Activated T-cell treated with anti-CD3 and anti-CD28 coated beads for 1 hour (primary cell): ENCODE data around the gene MVD.

ENCODE experiments used
- DNase-seq: peaks from one replicate; pipeline ENCODE4 v3.0.0-alpha.2; 2020; ENCODE audit warnings: low read depth

MVD gene

DNA sequence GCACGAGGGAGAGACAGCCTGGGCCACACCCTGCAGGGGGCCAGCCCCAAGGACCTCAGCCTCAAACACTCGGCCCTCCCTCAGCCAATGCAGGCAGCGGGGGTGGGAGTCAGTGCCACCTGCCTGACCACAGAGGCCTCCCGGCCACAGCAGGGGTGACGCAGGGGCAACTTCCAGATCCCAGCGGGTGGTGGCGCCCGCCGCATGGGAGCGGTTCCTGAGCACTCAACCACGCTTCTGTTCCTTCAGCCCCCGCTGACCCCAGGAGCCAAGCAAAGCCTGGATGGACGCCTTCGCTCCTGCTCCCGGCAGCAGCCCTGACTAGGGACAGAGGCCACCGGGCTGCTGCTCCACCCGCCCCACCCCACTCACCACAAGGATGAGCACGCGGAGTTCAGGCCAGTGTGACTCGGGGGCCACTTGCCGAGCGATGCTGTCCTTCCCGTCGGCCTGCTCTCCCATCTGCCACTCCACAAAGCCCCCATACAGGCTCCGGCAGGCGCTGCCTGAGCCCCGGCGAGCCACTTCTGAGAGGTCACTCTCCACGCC, 7.1 kb downstream of the MVD start:
- DNase-seq: no peak

DNA sequence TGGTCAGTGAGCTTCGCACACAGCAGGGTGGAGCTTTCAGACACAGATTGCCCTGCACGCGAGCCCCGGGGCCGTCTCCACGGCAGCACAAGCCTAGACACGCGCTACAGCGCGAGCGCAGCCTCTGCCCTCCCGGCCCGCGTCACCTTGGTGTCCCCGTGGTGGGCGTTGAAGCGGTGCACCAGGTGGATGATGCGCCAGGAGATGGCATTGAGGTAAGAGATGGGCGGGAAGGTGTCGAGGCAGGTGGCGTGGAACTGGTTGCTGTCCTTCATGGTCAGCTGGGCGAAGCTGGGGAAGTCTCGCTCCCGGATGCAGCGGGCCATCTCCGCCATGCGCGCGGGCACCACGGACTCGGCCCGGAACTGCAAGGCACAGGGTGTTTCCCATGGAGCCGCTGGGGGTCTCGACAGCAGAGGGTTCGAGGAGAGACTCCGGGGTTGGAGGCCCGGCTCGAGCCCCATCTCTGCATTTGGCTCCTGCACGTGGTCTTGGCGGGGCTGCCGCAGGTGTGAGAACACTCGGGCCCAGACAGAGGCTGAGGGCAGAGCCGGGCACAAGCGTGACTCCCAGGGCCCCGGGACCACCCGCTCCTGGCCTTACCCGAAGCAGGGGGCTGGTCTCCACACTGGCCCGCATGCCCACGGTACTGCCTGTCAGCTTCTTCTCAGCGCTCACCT, 7.7 kb downstream of the MVD start:
- no peak for DNase-seq

DNA sequence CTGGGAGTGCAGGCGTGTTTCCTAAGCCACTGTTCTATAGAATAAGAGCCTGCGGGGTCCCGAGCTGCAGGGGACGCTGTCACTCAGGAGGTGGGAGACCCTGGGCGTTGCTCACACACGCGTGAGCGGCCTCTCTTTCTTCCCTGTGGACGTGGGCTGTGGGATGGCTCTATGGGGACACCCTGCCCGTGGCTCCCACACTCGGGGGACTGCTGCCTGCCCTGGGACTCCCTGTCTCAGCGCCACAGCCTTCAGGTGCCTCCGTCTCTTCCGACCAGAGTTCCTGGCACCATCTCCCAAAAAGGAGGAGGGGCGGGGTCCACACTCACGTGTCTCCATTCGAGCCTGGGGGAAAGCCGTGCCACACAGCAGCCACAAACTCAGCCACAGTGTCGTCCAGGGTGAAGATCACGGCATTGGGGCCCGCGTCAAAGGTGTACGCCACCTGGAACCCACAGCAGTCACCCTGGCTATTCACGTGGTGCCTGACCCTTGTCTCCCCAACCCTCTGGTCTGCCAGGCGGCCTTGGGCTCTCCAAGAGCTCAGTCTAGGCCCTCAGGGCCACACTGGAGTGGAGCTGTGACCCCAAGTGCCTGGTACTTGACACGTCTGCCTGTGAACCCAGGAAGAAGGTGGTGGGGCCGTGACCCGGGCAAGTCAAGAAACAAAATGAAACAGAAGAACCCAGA, 8.4 kb downstream of the MVD start:
- no peak for DNase-seq

DNA sequence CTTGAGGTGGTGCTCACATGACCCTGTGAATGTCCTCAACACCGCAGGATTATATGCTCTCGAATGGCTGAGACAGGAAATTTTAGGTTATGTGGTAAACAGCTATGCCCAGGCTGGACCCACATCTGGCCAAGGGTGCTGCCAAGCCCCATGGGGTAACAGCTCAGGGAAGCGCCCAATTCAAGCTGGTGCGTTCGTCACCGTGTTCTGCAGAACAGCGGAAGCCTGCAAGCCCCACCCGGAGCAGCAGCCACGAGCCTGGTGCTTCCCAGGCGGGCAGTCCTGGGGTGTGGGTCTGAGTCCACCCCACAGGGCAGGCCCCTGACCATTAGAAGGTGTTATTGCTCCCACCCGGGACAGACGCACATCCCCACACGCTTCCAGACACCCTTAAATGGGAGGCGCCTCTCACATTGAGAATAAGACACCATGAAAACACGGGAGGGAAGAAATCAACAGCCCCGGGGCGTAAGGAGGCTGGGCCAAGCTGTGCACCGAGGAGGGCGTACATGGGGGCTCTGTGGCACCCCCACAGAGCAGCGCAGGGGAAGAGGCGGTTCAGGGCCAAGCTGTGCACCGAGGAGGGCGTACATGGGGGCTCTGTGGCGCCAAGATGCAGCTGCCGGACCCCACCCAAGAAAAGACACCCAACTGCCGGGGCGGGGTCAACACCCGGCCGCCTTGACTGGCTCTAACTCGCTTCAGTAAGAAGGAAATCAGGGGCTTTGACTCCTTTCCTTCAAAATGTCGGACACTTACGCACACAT, 9.1 kb downstream of the MVD start:
- DNase-seq: no peak

DNA sequence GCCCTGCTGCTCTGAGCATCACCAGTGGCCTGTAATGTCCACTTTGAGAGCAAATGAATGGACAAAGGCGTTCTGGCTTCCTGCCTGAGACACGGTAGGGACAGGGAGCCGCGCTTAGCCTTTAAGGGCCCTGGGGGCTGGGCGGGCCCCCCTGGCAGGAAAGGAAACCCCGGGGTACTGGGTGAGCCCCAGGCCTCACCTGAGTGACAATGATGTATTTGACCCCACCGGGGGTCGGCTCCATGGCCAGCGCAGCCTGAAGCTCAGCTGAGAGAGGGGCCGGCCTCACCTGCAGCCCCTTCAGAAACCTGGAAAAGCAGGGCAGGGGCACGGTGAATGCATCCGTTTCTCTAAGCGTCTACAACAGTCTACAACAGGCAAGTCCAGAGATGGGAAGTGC, 9.8 kb downstream of the MVD start:
- DNase-seq: no peak

DNA sequence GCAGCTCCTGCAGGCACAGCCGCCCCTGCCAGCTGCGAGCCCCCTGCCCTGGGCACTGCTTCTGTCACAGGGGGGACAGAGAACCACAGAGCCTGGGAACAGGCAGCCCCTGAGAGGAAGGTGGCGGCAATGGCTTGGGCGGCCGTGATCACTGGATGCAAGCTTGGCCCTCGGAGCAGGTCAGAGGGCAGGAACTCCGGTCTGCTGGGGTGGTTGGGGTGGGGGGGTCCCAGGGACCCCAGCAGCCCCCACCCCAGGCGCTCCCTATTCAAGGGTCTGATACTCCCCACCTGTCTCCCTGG, 10.2 kb downstream of the MVD start:
- DNase-seq: no peak

DNA sequence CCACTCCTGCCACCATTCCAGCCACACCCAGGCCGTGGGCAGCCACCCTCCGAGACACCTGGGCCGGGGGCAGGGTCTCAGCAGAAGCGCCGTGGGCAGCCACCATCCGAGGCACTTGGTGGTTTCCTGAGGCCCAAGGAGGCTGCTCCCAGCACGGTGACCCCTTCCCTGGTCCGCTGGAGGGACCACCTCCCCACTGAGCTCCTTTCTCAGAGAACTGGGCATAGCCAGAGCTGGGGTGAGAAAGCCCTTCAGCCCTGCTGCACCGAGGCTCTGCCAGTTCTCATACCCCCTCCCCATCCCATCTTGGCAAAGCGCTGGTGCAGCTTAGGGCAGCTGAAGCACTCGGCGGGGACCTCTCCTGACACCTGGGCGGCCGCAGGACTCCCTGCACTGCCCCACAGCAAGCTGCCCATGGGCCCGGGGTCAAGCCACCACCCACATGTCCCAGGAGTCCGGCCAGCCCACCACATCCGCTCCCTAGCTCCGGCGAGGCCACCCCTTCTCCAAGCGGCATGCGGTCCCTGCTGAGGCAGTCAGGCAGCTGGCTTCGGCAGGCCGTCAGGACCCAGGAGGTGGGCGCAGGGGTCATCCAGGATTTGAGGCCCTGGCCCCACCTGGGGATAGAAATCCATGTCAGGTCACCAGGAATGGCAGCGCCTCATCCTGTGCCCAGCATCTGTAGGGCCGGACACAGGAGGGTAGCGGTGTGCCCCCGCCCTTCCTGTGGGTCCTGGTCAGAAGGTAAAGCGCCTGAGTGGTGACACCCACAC, 10.7 kb downstream of the MVD start:
- DNase-seq: no peak

DNA sequence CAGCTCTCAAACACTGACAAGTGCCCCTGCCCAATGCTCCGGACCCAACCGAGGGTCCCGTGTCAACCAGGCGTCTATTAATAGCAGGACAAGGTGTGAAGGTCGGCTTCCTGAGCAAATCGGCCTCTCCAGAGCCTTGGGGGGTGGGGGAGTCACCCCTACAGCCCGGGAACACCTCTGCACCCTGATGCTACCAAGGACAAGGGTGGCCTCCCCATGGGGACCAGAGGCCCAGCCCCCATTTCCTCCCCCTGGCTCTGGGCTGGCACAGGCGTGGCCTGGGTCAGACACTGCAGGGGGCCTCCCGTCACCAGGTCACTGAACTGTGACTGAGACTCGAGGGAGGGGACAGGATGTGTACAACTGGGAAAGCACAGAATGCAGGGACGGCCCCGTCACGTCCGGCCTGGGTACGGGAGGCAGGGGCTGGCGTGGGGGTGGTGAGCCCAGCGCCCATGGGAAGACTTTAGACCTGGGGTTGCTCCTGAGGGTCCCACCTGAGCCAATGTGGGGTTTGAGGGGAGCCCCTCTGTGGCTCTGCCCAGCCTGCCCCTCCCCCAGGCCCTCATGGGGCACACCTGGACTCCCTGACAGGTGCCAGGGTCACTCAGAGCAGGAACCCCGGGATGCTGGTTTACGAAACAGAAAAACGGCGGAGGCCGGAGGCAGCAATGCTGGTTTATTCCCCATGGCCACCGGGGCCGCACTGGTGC, 11.5 kb downstream of the MVD start:
- DNase-seq: peak; percentile 48

DNA sequence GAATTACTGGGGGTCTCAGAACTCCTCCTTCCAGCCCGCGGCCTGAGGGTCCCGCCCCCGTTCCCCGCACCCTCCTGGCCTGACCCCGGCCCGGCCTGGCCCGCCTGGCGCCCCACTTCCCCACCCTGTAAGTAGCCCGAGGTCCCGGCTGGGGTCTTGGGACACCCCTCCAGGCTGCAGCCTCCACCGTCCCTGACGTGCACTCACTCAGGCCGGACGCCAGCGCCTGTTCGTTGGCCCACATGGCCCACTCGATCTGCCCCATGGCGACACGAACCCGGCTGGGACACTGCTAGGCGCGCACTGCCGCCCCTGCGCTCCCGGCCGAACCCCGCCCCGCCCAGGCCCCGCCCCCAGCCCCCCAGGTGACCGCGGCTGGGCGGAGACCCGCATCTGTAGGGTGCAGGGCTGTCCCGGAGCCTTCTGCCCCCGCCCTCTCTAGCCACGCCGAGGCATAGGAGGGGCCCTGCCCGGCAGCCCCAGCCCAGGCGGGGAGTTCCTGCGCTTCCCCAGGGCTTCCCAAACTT, 12.1 kb downstream of the MVD start, which contains the start of gene CYBA:
Gene CYBA, minus strand, starts transcription at position 305 of the 527 bp plus-strand sequence. Its CDS starts 40 bp downstream, at position 265.
- peak; percentile 64 for DNase-seq

DNA sequence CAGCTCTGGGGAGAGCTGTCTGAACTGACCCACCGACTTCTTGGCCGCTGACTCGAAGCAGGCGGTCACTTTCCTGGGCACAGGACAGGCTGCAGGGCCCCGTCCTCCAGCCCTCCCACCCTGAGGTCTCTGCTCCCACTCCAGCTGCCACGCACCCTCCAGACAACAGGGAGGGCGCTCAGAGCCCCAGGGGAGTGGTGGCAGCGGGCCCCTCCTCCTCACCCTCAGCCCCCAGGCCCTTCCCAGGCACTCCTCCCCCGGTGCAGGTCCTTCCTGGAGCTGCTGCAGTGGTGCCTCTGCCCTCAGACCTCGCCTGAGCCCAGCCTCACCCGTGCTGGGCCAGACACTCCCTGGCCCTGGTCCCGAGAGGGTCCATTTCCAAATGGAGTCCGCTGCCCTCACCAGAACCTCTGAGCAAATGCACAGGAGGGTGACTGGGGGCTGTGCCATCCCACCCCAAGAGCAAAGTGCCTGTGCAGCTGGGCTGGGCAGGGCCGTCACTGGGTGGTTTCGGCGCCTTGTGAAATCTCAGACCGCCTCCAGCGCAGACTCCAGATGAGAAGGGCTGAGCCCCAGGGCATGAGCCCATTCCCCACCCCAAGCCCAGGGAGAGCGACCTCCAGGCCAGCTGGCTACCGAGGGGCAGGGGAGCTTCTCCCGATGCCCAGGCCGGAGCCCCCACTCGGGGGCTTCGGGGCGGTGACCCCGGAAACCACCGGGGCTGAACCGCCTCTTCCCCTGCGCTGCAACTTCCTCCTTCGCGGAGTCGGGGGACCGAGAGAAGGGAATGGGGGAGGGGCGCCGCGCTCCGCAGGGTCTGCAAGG, 12.8 kb downstream of the MVD start:
- no peak for DNase-seq

DNA sequence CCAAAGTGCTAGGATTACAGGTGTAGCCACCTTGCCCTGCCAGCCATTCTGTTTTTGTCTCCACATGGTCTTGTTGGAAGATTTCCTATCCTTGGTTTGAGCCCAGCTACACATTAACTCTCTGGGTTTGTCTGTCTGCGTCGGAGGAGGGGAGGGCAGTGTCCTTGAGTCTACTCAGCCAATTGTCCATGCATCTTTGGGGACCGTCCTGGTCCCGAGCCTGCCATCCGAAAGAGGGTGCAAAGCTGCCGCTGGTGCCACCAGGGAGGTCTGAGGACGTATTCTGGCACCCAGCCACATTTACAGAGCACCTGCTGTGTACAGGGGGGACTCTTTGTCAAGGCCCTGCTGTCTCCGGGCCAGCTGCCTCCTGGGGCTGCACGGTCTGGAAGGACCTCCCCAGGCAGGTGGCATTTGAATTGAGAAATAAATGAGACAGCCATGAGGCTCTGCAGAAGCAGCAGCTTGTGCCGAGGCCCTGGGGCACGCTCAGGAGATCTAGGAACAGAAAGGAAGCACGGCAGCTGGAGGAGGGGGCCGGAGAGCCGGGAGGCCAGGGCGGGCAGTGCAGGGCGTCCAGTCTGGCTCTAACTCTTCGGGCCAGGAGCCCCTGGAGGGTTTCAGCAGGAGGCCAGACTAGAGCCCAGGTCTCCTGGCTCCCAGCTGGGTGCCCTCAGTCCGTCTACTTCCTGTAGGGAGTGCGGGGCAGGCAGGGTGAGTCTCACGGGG, 13.5 kb downstream of the MVD start:
- no peak for DNase-seq

DNA sequence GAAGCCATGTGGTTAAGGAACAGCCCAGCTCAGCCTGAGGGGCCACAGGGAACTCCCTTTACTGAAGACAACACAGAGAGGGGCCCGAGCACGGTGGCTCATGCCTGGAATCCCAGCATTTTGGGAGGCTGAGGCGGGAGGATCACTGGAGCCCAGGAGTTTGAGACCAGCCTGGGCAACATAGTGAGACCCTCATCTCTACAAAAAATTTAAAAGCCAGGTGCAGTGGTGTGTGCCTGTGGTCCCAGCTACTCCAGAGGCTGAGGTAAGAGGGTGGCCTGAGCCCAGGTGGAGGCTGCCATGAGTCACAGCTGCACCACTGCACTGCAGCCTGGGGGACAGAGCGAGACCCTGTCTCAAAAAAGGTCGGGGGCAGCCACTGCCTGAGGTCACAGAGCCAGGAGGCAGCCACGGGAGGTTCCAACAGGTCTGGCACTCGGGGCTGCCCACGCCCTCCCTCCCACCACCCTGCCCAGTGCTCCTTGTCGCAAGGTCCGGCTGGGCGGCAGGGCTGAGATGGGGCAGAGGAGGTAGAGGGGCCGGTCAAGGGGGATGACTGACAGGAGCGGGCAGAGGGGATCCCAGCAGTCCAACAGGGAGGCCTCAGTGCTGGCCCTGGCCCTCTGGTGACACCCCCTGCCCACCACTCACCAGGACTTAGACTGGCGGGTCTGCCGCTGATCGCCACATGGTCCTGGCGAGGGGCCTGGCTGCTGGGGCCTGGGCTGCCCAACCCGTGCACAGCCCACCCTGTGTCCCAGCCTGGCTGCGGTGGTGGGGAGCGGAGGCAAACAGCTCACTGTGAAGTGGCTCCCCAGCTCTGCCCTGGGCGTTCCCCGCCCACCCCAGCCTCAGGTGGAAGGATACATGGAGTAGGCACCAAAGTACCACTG, 15.5 kb downstream of the MVD start:
- no peak for DNase-seq

DNA sequence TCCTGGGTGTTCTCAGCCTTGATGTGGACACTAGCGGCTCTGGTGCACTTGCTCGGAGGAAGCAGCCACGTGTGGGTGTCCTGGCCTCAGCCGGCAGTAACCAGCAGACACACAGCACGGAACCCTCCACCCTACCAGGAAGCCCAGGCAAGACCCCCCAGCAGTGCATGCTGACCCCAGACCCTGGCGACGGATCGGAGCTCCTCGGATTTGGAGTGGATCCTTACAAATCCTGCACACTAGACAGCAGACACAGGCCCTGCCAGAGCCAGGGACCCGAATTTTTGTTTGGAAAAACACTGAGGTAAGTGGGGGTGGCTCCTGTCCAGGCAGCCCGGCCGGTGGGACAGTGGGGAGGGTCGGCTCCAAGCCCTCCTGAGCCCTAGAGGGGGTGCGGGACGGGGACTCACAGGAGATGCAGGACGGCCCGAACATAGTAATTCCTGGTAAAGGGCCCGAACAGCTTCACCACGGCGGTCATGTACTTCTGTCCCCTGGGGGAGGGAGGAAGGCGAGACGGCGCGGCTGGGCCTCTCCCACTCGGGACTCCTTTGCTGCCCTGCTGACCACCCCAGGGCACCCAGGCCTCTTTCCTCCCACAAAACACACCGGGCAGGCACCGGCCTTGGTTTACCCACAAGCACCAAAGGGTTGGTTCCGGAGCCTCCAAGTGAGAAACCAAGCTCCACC, 16.4 kb downstream of the MVD start:
- no peak for DNase-seq

DNA sequence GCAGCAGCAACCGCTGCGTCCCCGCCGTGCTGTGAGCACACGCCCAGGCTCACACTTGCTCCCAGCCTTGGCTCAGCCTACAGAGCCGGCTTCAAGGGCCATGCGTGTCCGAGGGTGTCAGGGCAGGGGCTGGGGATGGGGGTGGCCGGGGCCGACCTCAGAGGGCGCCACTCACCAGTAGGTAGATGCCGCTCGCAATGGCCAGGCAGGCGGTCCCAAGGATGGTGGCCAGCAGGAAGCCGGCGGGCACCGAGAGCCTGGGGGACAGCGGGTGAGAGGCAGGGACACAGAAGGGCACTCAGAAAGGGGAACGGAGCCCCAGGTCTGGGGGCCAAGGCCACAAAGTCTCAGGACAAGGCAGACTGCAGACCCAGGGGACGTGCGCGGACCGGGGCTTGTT, 16.9 kb downstream of the MVD start:
- no peak for DNase-seq

DNA sequence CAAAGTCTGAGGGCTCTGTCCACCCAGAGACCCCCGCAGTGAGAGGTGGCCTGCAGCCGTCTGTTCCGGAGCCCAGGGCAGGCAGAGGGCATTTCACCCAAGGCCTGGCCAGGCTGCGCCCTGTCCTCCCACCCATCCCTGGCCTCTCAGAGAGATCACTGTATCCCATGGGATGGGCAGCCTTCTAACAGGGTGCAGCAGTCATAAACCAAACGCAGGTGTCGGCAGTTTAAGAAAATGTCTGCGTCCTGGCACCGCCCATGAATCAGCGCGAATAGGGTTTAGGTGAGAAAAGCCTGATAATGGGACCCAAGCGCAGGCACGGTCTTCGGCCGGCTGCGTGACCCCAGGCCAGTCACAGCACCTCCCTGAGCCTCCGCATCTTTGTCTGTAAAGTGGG, 17.4 kb downstream of the MVD start:
- no peak for DNase-seq

DNA sequence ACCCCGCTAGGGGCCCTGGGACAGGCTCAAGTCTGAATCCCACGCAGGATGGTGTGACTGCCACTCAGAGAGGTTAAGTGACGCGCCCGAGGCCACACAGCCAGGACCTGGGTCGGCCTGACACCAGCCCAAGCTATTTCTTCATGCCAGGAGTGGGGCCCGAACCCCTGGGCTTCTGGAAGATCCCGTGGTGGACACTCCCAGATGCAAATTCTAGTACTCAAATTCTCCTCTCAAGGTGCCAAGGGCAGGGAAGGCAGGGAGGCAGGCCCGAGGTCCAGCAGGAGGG, 19.3 kb downstream of the MVD start:
- no peak for DNase-seq

DNA sequence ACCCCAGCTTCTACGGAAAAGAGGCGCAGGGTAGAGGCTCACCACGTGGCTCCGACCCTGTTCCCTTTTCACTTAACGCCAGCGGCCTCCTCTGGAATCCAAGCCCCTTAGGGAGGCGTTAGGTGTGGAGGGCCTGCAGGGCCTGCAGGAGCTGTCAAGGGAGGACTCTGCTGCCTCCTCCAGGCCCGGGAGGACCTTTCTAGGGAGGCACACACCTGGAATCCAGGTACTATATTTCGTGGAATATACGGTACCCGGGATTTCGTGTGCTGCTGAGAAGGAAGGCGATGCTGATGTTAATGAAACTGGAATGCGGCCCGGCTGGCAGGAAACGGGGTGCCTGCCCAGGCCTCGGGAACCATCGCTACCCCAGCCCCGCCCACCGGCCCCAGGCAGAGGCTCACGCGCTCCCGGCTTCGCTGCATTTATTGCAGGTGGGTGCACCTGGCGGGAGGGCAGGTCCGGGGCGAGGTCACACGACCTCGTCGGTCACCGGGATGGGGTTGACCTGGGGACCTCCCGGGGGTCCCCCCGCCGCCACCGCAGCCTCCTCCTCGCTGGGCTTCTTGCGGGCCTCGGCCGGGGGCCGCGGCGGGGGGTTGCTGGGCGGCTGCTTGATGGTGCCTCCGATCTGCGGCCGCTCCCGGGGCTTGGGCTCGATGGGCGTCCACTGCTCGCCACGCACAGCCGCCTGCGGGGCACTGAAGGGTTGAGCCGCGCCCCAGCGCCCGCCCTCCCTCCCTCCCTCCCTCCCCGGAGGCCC, 19.8 kb downstream of the MVD start:
- DNase-seq: no peak
